ENCODE data around the gene OSBPL8. TPM values are rescaled to one million over a fixed set of nuclear protein-coding genes. Genes with fewer than 3 reads are reported as not detected.
A peak's percentile ranks its signal among the peaks of the same experiment; 100 is the strongest.

Gene OSBPL8
- total and polyA plus RNA-seq, 11 donors = 4.5 to 58.7 (median 43.7) TPM

DNA sequence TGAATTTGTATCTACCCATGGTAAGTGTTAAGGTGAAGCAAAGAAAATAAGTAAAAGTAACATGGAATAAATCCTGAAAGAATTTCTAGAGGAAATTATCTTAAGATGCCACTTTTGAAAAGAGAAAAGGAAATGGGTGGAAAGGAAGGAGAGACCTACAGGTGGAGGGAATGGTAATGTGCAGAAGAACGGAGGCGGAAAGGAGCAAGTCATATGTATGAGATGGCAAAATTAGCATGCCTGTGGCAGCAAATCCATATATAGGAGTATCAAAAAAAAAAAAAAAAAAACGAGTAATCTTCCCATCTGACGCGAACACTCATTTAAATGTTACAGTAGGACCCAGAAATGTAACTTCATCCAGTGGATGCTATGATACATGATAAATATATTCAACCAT lies 23.0 kb downstream of the OSBPL8 start:
- Histone ChIP-seq H3K4me3 (no peak overlapping the region), H3K4me1 (peaks cover 0 to 28% (median 11%) of the 10 kb centered on the region in 12 donors), H3K9me3 (peaks cover 0 to 11% (median 0%) of the 10 kb centered on the region in 12 donors), H3K27me3 (no peaks in the 10 kb centered on the region), H3K36me3 (no peaks in the 10 kb centered on the region), H3K27ac (no peak overlapping the region)
- no peak for DNase-seq
- no peak for TF ChIP-seq POLR2A (IDR thresholded peaks at IDR 0.05)
- TF ChIP-seq, protein P1, sequence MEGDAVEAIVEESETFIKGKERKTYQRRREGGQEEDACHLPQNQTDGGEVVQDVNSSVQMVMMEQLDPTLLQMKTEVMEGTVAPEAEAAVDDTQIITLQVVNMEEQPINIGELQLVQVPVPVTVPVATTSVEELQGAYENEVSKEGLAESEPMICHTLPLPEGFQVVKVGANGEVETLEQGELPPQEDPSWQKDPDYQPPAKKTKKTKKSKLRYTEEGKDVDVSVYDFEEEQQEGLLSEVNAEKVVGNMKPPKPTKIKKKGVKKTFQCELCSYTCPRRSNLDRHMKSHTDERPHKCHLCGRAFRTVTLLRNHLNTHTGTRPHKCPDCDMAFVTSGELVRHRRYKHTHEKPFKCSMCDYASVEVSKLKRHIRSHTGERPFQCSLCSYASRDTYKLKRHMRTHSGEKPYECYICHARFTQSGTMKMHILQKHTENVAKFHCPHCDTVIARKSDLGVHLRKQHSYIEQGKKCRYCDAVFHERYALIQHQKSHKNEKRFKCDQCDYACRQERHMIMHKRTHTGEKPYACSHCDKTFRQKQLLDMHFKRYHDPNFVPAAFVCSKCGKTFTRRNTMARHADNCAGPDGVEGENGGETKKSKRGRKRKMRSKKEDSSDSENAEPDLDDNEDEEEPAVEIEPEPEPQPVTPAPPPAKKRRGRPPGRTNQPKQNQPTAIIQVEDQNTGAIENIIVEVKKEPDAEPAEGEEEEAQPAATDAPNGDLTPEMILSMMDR (IDR thresholded peaks at IDR 0.05) = no peak
- 86 to 93% (median 87%) methylated on average over 5 of the region's 5 CpGs for WGBS, 4 donors
- ATAC-seq = no peak
- intact Hi-C loops (cut with DNase I) = no loop called here

DNA sequence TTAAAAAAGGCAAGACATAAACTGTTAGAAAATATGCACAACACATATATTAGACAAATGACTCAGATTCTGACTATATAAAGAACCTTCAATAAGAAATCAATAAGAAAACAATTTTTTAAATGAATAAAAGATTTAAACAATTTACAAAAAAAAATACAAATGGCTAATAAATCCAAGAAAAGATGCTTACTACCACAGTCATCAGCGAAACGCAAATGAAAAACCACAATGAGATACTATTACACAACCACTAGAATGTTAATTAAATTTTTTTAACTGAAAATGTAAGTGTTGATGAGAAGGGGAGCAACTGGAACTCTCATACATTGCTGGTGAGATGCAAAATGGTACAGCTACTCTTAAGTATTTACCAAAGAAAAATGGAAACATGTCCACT lies 24.4 kb downstream of the OSBPL8 start:
- Histone ChIP-seq H3K36me3 (no peaks in the 10 kb centered on the region), H3K27ac (no peak overlapping the region), H3K4me3 (no peak overlapping the region), H3K9me3 (peaks cover 0 to 11% (median 0%) of the 10 kb centered on the region in 12 donors), H3K27me3 (no peaks in the 10 kb centered on the region), H3K4me1 (peaks cover 0 to 31% (median 13%) of the 10 kb centered on the region in 12 donors)
- ATAC-seq (no peak), DNase-seq (no peak)
- 98 to 99% (median 98%) methylated on average over 2 of the region's 2 CpGs for WGBS, 4 donors
- no peak for TF ChIP-seq POLR2A (IDR thresholded peaks at IDR 0.05)
- TF ChIP-seq, protein P1 (IDR thresholded peaks at IDR 0.05) = no peak
- intact Hi-C loops (cut with DNase I) = no loop called here

DNA sequence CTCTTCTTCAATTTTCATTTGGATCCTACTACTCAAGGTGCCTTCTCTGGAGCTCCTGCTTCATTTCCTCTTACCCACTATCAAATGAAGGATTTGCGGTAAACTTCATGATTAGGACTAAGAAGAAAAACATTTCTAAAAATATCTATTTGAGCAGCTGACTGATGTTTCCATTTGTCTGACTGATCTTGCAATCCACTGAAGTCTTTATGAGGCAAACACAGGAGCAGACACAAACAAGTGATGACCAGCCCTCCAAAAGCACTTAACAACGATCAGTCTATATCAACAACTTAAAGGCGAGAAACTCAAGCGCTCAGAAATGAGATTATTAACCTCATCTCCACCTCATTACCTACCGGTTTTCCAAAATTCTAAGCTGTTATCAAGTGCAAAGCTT lies 26.2 kb downstream of the OSBPL8 start:
- Histone ChIP-seq H3K36me3 (no peaks in the 10 kb centered on the region), H3K27ac (peak overlapping the region in 6 of 12 donors; percentile 5 to 54 (median 45)), H3K9me3 (peaks cover 0 to 11% (median 0%) of the 10 kb centered on the region in 12 donors), H3K27me3 (no peaks in the 10 kb centered on the region), H3K4me3 (peak overlapping the region in 5 of 12 donors; percentile 5 to 28 (median 14)), H3K4me1 (peaks cover 0 to 33% (median 12%) of the 10 kb centered on the region in 12 donors)
- no peak for TF ChIP-seq POLR2A (IDR thresholded peaks at IDR 0.05)
- TF ChIP-seq, protein P1 (IDR thresholded peaks at IDR 0.05) = no peak
- intact Hi-C loops (cut with DNase I) = no loop called here
- ATAC-seq = peak in 3 of 4 donors; percentile 63 to 77 (median 76)
- DNase-seq = no peak
- WGBS, 4 donors = 48 to 55% (median 51%) methylated on average over 5 of the region's 5 CpGs

DNA sequence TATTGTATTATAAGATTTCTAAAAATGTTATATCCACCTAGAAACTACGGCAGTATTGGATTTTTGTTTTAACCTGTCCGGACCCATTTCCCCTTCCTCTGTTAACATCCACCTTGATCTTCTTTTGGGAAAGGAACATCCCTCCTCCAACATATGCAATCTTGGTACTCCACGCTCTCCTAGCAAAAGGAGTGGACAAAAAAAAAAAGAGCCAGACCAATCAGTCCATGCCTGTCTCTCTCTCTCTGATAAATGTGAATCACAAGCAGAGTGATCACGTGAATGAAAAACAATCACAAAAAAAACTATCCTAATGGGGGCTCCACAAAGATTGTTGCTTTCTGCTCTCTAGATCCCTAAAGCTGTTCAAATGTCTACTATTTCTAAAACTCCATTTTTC lies 27.1 kb downstream of the OSBPL8 start:
- H3K4me1 ChIP-seq = peaks cover 0 to 33% (median 12%) of the 10 kb centered on the region in 12 donors
- DNase-seq = no peak
- peaks cover 0 to 11% (median 0%) of the 10 kb centered on the region in 12 donors for H3K9me3 ChIP-seq
- H3K27me3 ChIP-seq = no peaks in the 10 kb centered on the region
- 71 to 79% (median 75%) methylated on average over 4 of the region's 4 CpGs for WGBS, 4 donors
- no peaks in the 10 kb centered on the region for H3K36me3 ChIP-seq
- H3K27ac ChIP-seq = peak overlapping the region in 2 of 12 donors; percentile 53 to 54
- ATAC-seq = peak in 1 of 4 donors; percentile 20
- TF ChIP-seq, protein P1 (IDR thresholded peaks at IDR 0.05) = no peak
- TF ChIP-seq POLR2A (IDR thresholded peaks at IDR 0.05) = no peak
- peak overlapping the region in 2 of 12 donors; percentile 14 to 18 for H3K4me3 ChIP-seq
- intact Hi-C loops (cut with DNase I) = no loop called here
